HG03095 (cell line): ENCODE results near the gene SIRT7.

Experiments
- ATAC-seq: cut with Tn5 transposase; IDR thresholded peaks from one replicate; pipeline ENCODE4 v1.9.1; 2021; ENCODE audit warnings: moderate library complexity; ENCODE audit not compliant: unreplicated experiment

Gene SIRT7

DNA sequence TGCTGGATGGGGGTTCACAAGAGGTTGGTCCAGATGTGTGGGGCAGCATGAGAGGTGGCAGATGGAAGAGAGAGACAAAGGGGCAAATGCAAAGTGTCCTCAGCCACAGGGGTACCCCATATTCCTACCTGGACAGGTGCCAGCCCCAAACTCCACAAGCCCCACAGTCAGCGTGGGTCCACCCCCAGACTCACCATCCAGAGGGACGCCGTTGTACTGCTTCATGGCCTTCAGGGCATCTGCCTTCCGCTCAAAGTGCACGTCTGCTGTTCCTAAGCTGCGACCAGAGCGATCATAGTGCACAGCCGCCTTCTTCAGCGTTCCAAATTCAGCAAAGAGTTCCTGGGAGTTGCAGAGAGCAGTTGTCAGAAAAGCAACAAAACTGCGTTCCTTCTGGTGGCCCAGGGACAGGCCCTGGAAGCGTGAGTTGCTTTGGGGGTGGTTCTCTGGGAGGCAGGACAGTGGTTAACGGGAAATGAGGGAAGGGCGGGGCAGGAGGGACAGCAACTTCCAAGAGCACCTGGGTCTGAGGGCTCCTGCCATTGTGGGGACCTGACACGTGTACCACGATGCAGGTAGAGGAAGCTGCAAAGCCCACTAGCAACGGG lies 28.9 kb downstream of the SIRT7 start:
- no peak for ATAC-seq

- ATAC-seq = no peak
Measured at GRCh38 chr17:81888105-81888987, 29.6 kb downstream of the SIRT7 start.

DNA sequence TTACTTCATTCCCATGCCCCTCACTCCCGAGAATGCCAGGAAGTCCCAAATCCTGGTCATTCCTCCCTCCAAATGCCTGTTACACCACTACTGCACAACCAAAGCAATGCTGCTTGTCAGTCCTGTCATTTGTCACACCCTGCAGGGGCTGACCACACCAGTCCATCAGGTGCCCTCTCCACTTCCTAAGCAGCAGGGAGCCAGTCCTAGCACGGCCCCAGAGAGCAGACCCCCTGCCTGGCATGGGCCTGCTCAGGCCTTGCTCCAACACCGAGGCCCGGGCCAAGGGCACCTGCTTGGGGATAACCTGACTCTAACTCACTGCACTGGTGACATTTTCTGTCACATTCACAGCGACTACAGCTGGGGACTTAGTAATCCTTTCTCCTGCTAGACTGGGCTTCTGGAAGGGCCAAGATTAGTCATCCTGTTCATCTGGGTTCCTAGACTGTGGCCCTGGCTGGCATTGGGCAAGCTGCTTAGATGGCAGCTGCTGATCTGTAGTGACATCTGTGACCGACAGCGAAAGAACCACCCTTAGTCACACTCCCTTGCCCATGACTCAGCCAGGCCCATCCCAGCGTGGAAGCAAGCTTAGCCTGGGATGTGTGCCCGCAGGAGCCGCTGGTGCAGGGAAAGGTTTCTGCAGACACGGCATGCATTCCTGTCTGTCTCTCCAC lies 32.0 kb downstream of the SIRT7 start:
- ATAC-seq = no peak

DNA sequence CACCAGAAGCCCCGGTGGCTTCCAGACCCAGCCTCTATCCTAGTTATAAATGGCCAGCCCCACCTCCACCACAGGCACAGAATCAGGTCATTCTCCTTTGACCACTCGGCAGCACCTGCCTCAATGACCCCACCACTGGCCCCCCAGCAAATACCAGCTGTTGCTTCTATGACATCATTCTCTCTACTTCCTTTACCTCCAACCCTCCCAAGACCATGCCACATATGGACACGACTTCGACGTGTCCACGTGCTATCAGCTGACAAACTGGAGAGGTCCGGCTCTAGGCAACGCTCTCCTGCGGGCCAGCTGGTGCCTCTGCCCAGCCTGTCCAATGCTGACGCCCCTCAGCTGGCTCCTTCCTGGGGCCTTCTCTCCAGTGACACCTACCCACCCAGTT lies 32.5 kb downstream of the SIRT7 start:
- ATAC-seq = no peak

GRCh38 chr17:81884968-81885367 lies 33.0 kb downstream of the SIRT7 start:
- no peak for ATAC-seq

- no peak for ATAC-seq
Measured at GRCh38 chr17:81884520-81884919, 33.5 kb downstream of the SIRT7 start.

DNA sequence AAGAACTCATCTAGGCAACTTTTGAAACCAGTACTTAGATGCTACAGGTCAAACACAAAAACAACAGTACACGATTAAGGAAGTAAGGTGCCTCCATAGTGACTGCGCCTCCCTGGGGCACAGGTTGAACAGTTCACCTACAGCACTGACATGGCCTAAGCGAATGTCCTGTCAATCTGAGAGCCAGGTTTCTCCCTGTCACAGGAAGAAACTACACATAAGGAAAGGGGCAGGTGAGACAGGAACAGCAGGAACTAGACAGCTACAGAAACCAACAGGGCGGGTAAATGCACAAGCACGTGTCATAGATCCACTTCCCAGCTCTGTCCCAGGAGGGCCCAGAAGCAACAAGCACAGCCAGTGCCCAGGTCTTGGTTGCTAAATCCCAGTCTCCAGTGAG lies 38.9 kb downstream of the SIRT7 start:
- no peak for ATAC-seq

GRCh38 chr17:81878294-81878693 lies 39.7 kb downstream of the SIRT7 start:
- ATAC-seq = no peak

DNA sequence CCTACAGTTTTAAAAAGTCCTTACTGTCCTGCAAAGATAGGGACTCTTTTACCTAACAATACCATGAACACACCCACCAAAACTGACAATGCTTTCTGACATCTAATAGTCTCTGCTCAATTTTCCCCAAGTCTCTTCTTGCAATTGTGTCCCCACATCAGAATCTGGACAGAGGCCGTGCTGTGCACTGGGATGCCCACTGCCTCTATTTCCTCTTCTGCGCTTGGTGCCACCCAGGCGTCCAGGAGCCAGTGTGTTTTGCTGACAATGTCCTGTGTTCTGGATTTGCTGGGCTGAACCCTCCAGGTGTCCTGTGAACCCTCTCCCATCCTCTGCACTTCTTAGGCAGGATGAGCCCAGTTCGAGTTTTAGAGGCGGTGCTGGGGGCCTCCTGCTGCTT lies 40.4 kb downstream of the SIRT7 start:
- ATAC-seq = no peak

GRCh38 chr17:81871387-81872230 lies 46.4 kb downstream of the SIRT7 start:
- peak; percentile 3 for ATAC-seq

- ATAC-seq = peak; percentile 35
Measured at GRCh38 chr17:81870981-81871386, 47.0 kb downstream of the SIRT7 start, which contains the start of gene ARHGDIA. Gene ARHGDIA, minus strand, starts transcription at chr17:81871337. Its CDS starts 1,407 bp downstream, at chr17:81869930.

- ATAC-seq = peak; percentile 16
Measured at GRCh38 chr17:81870131-81870980, 47.6 kb downstream of the SIRT7 start.

- ATAC-seq = no peak
Measured at GRCh38 chr17:81869221-81870130, 48.5 kb downstream of the SIRT7 start.

- no peak for ATAC-seq
Measured at GRCh38 chr17:81868674-81869220, 49.2 kb downstream of the SIRT7 start.

DNA sequence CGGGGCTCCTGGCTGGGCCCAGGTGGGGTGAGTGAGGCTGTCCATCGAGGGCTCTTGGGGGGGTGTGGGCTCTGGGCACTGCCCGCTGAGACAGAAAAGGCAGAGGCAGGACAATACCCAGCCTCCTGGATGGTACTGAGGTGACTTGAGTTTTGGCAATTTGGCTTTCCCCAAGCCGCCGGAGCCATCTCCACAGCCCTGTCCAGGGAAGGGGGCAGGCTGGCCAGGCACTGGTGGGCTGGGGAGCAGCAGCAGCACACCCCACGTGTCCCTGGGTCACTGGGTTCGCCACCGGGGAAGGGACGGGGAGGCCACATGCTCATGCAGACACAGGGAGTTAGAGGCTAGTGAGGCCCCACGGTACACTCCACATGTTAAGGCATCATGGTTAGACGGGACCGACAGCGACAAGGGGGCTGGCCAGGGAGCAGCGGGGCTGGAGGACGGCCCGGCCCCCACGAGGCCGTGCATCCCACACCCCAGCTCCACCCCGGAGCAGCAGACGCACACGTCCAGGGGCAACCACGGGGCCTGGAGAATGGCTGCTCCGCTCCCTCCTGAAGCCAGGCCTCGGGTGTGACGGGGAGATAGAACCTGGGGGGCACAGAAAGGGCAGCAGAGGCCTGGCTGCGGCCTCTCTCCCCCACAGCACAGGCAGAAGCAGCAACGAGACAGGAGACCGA lies 49.8 kb downstream of the SIRT7 start:
- ATAC-seq = no peak

DNA sequence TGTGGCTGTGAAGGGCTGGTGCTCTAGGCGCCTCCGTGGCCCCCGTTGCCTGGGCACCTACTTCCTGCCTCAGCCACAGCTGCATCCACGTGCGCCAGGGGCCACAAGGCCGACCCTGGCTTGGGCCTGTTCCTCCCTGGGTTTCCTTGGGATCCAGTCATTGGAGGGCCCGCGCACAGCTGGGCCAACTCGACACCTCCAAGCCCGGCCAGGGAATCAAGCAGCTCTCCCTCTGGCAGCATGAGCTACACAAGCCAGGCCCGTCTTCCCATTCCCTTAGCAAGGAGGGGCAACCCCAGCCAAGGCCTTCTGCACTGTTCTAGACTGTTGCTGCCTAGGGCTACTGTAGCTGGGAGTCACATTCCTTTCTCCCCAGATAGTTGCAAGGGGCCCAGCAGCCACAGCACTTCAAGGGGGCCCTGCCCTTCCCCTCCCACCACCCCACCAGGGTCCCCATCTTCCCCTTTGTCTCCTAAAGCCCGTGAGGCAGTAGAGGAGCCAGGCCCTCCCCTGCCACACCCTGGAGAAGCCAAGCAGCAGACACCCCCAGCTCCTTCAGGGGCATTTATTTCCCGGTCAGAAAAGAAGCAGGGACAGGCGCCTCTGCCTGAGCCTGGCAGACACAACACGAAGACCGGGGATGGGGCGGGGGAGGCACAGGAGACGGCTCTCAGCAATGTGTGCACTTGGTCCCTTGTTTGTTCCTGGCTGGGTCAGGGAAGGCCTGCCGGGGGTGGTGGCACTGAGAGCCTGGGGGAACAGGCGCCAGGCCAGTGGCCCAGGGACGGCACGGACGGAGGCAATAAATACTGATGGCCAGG lies 50.6 kb downstream of the SIRT7 start:
- no peak for ATAC-seq
